ENCODE measurements around the gene LRIT3. TPM values are rescaled to one million over a fixed set of nuclear protein-coding genes. Genes with fewer than 3 reads are reported as not detected.

Gene LRIT3
- total and polyA plus RNA-seq, 2 of the 4 experiments (the other 2 are of a cell fraction) = 0.02 TPM; not detected in 1

DNA sequence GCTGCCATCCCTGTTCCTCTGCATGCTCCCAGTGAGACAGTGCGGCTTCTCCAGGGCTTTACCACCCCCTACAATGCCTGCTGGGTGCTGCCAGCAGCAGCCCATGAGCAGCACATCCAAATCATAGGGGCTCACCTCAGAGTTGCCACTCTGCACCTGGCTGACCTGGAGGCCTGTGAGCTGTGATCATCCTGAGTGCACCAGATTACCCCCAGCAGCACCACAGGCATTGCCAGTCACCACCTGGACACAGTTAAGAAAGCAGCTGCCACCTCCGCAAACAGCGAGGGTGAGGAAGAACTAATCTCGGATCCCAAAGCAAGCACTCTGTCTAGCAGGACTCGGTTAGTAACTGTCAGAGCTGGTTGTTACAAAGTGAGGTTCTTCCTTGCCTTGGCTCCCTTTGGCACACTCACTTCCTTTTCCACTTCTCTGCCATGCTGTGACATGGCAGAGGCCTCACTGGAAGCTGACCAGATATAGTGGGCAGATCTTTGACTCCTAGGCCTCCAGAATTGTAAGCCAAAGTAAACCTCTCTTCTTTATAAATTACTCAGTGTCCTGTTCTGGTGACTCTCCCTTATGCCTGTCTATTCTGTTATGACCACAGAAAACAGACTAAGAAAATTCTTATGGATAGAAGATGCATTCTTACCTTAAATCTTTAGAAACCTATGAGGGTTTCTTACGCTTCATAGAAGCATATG lies 25.2 kb downstream of the LRIT3 start:
- DNase-seq = no peak
- no peaks in the 10 kb centered on the region for H3K36me3 ChIP-seq (ENCODE audit: control insufficient read depth, insufficient read depth, low read length)
- no peak for ATAC-seq (ENCODE audit: low read depth)
- H2AFZ ChIP-seq (replicated peaks; ENCODE audit: low read length, poor library complexity) = no peak overlapping the region
- H3K27me3 ChIP-seq (ENCODE audit: control insufficient read depth, insufficient read depth, low read length) = no peaks in the 10 kb centered on the region
- H3K79me1 ChIP-seq (ENCODE audit: low read depth in 1 of 2, low read length in 2 of 2) = no peaks in the 10 kb centered on the region
- no peak overlapping the region for H2BK20ac ChIP-seq (ENCODE audit: low read depth, low read length)
- H3K18ac ChIP-seq (ENCODE audit: low read depth, low read length) = no peak overlapping the region
- no peak overlapping the region for H3K14ac ChIP-seq (replicated peaks; ENCODE audit: low read depth, low read length)
- no peak overlapping the region for H4K8ac ChIP-seq (ENCODE audit: low read depth in 2 of 2, low read length in 2 of 2)
- no CpG with 5 or more reads among the region's 6 CpGs for WGBS, 2 experiments (ENCODE audit: extremely low coverage in 2 of 2, insufficient read length in 1 of 2)
- no peaks in the 10 kb centered on the region for H4K20me1 ChIP-seq (ENCODE audit: insufficient read depth, low read length)
- no peak overlapping the region for H2BK5ac ChIP-seq (ENCODE audit: low read depth, low read length, poor library complexity, severe bottlenecking)
- no peak overlapping the region for H2AK5ac ChIP-seq (ENCODE audit: low read depth, low read length)
- intact Hi-C loops (cut with micrococcal nuclease) = no loop called here
- no peaks in the 10 kb centered on the region for H3K9me1 ChIP-seq (ENCODE audit: insufficient read depth, low read length)
- no peaks in the 10 kb centered on the region for H3K4me1 ChIP-seq (ENCODE audit: control insufficient read depth, insufficient read depth, low read length)
- H2BK120ac ChIP-seq (ENCODE audit: low read depth, low read length) = no peak overlapping the region
- no peak overlapping the region for H3K4me3 ChIP-seq (ENCODE audit: insufficient read depth, low read depth, low read length)
- CTCF ChIA-PET = no interaction called here
- H3K23ac ChIP-seq (ENCODE audit: low read depth, low read length) = no peak overlapping the region
- H3K27ac ChIP-seq (ENCODE audit: insufficient read depth, low read length) = no peak overlapping the region
- no peak overlapping the region for H4K91ac ChIP-seq (ENCODE audit: insufficient read depth, low read depth, low read length)
- no peak overlapping the region for H2BK15ac ChIP-seq (ENCODE audit: low read depth, low read length)
- no peak overlapping the region for H2AK9ac ChIP-seq (replicated peaks; ENCODE audit: low read depth, low read length, poor library complexity)
- no peak overlapping the region for H4K5ac ChIP-seq (ENCODE audit: low read depth, low read length)
- dilution Hi-C loops (cut with HindIII; ENCODE audit: low sequenced_read_pairs, unreplicated experiment) = no loop called here
- H3K9ac ChIP-seq (ENCODE audit: low read depth, low read length) = no peak overlapping the region
- POLR2A ChIA-PET (ENCODE audit: unreplicated experiment) = no interaction called here
- in situ Hi-C loops (cut with MboI; ENCODE audit: low sequenced_read_pairs) = no loop called here
- H3K4me2 ChIP-seq (ENCODE audit: low read depth, low read length) = no peak overlapping the region
- no peak overlapping the region for H3K56ac ChIP-seq (ENCODE audit: extremely low read depth, insufficient read depth, low read length)
- H3K9me3 ChIP-seq (ENCODE audit: control insufficient read depth, insufficient read depth, low read length) = no peaks in the 10 kb centered on the region
- no TSS peak for BruUV-seq (replicated peaks)
- TF ChIP-seq FOS (IDR thresholded peaks at IDR 0.05; ENCODE audit: low read depth, low read length) = no peak
- TF ChIP-seq, protein P1, sequence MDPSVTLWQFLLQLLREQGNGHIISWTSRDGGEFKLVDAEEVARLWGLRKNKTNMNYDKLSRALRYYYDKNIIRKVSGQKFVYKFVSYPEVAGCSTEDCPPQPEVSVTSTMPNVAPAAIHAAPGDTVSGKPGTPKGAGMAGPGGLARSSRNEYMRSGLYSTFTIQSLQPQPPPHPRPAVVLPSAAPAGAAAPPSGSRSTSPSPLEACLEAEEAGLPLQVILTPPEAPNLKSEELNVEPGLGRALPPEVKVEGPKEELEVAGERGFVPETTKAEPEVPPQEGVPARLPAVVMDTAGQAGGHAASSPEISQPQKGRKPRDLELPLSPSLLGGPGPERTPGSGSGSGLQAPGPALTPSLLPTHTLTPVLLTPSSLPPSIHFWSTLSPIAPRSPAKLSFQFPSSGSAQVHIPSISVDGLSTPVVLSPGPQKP (IDR thresholded peaks at IDR 0.05; ENCODE audit: borderline replicate concordance, low read depth, low read length) = no peak
- no peak for TF ChIP-seq BHLHE40 (IDR thresholded peaks at IDR 0.05; ENCODE audit: low read depth, low read length)
- TF ChIP-seq RAD21 (IDR thresholded peaks at IDR 0.05; ENCODE audit: low read length) = no peak
- TF ChIP-seq, protein P2, sequence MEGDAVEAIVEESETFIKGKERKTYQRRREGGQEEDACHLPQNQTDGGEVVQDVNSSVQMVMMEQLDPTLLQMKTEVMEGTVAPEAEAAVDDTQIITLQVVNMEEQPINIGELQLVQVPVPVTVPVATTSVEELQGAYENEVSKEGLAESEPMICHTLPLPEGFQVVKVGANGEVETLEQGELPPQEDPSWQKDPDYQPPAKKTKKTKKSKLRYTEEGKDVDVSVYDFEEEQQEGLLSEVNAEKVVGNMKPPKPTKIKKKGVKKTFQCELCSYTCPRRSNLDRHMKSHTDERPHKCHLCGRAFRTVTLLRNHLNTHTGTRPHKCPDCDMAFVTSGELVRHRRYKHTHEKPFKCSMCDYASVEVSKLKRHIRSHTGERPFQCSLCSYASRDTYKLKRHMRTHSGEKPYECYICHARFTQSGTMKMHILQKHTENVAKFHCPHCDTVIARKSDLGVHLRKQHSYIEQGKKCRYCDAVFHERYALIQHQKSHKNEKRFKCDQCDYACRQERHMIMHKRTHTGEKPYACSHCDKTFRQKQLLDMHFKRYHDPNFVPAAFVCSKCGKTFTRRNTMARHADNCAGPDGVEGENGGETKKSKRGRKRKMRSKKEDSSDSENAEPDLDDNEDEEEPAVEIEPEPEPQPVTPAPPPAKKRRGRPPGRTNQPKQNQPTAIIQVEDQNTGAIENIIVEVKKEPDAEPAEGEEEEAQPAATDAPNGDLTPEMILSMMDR (conservative IDR thresholded peaks at IDR 0.05; ENCODE audit: low read depth, low read length) = no peak
- no peak for TF ChIP-seq RCOR1 (IDR thresholded peaks at IDR 0.05; ENCODE audit: insufficient replicate concordance, low read length)
- TF ChIP-seq POLR2A (IDR thresholded peaks at IDR 0.05; ENCODE audit: low read depth, low read length) = no peak
- TF ChIP-seq CEBPB (IDR thresholded peaks at IDR 0.05; ENCODE audit: low read depth, low read length) = no peak
- TF ChIP-seq SMC3 (IDR thresholded peaks at IDR 0.05; ENCODE audit: low read depth, low read length) = no peak
- no peak for TF ChIP-seq MAFK (IDR thresholded peaks at IDR 0.05; ENCODE audit: low read depth, low read length)
- TF ChIP-seq, protein P3, sequence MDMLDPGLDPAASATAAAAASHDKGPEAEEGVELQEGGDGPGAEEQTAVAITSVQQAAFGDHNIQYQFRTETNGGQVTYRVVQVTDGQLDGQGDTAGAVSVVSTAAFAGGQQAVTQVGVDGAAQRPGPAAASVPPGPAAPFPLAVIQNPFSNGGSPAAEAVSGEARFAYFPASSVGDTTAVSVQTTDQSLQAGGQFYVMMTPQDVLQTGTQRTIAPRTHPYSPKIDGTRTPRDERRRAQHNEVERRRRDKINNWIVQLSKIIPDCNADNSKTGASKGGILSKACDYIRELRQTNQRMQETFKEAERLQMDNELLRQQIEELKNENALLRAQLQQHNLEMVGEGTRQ (IDR thresholded peaks at IDR 0.05; ENCODE audit: low read depth, low read length) = no peak
- no peak overlapping the region for H3K4ac ChIP-seq (ENCODE audit: low read depth, low read length)
